K562 (cell line): ENCODE measurements around the gene POLR3C. TPM values are rescaled to one million over a fixed set of nuclear protein-coding genes. Genes with fewer than 3 reads are reported as not detected.

ENCODE experiments used
- BRD9 ChIP-seq: fragments of 450-650 bp; IDR thresholded peaks from 2 replicates; pipeline ENCODE4 v1.6.1; 2018; ENCODE audit warnings: low read depth; ENCODE audit not compliant: partially characterized antibody
- BRF1 ChIP-seq: IDR thresholded peaks from 3 replicates; pipeline ENCODE4 v1.6.1; 2011; ENCODE audit warnings: borderline replicate concordance, mild to moderate bottlenecking; ENCODE audit not compliant: insufficient read length; ENCODE audit errors: extremely low read depth
- CBX1 ChIP-seq: sonication (generic); IDR thresholded peaks from 2 replicates; pipeline ENCODE4 v1.6.1; 2016; ENCODE audit warnings: antibody characterized with exemption, low read depth, mild to moderate bottlenecking
- CHCHD3 ChIP-seq: fragments of 250-450 bp; sonication (Bioruptor Pico); IDR thresholded peaks from 2 replicates; pipeline ENCODE4 v2.1.2; 2022; ENCODE audit warnings: mild to moderate bottlenecking
- FOXP4 ChIP-seq: sonication (generic); formaldehyde crosslinking; IDR thresholded peaks from 2 replicates; pipeline ENCODE4 v1.8.0; 2022; ENCODE audit warnings: mild to moderate bottlenecking, missing genetic modification reagents, borderline replicate concordance
- GATAD2B ChIP-seq: fragments of 450-650 bp; IDR thresholded peaks from 2 replicates; pipeline ENCODE4 v1.6.1; 2017; ENCODE audit warnings: mild to moderate bottlenecking, borderline replicate concordance
- GTF3C2 ChIP-seq: IDR thresholded peaks from 3 replicates; pipeline ENCODE4 v1.6.1; 2011; ENCODE audit warnings: borderline replicate concordance, mild to moderate bottlenecking, moderate library complexity; ENCODE audit not compliant: insufficient read length; ENCODE audit errors: extremely low read depth
- HMG20B ChIP-seq: fragments of 250-450 bp; sonication (Bioruptor Pico); IDR thresholded peaks from 2 replicates; pipeline ENCODE4 v1.5.0; 2021; ENCODE audit warnings: mild to moderate bottlenecking
- HNRNPK ChIP-seq: fragments of 200-400 bp; formaldehyde crosslinking; IDR thresholded peaks from one replicate; pipeline ENCODE4 v1.6.1; 2018; ENCODE audit warnings: mild to moderate bottlenecking, low read depth, low read length; ENCODE audit not compliant: poor library complexity, severe bottlenecking
- PHF21A ChIP-seq: fragments of 450-650 bp; IDR thresholded peaks from 2 replicates; pipeline ENCODE4 v1.6.1; 2017; ENCODE audit warnings: low read depth, borderline replicate concordance
- POLR3A ChIP-seq: IDR thresholded peaks from 2 replicates; pipeline ENCODE4 v1.6.1; 2011; ENCODE audit warnings: borderline replicate concordance, mild to moderate bottlenecking, moderate library complexity; ENCODE audit not compliant: insufficient read length, insufficient read depth; ENCODE audit errors: extremely low read depth
- SAFB ChIP-seq: fragments of 200-400 bp; formaldehyde crosslinking; IDR thresholded peaks from 2 replicates; pipeline ENCODE4 v1.6.1; 2017; ENCODE audit warnings: low read depth, low read length, borderline replicate concordance
- SMAD1 ChIP-seq: fragments of 150-350 bp; IDR thresholded peaks from 2 replicates; pipeline ENCODE4 v1.6.1; 2014; ENCODE audit warnings: low read length, low read depth; ENCODE audit not compliant: partially characterized antibody
- TRIM24 ChIP-seq, 2 experiments: fragments of 450-650 bp; IDR thresholded peaks; 2 replicates each; pipeline ENCODE4 v1.6.1; 2016
- ZFP36 ChIP-seq: fragments of 150-350 bp; IDR thresholded peaks from 2 replicates; pipeline ENCODE4 v1.6.1; 2018; ENCODE audit warnings: low read length, low read depth; ENCODE audit not compliant: partially characterized antibody
- ZNF143 ChIP-seq: sonication (generic); formaldehyde crosslinking; IDR thresholded peaks from 2 replicates; pipeline ENCODE4 v1.9.0; 2022; ENCODE audit warnings: mild to moderate bottlenecking, missing genetic modification reagents
- ZNF561 ChIP-seq: fragments of 450-650 bp; formaldehyde crosslinking; conservative IDR thresholded peaks from 2 replicates; pipeline ENCODE4 v1.4.0; 2020; ENCODE audit warnings: mild to moderate bottlenecking, moderate library complexity
- polyA plus RNA-seq, 8 experiments: library from polyadenylated mRNA; depleted of rRNA in 4 of 8; stranded (reverse) in 5 of 8; unstranded in 3 of 8; fragments of >200 nt; fragmentation: Nextera tagmentation in 2 of 8; fragmentation: Illumina TruSeq in 1 of 8; extraction: Ambion mirVana in 2 of 8; extraction: Trizol in 1 of 8; gene quantifications; 2 replicates each; pipeline versions ENCODE4 v1.2.1 to v1.2.3, GENCODE V29; 2011 to 2014; ENCODE audit warnings: inconsistent platforms in 1 of 8, missing spikeins in 1 of 8
- total RNA-seq, 7 experiments: library from RNA; depleted of rRNA in 6 of 7; stranded (reverse); fragments of >200 nt in 6 of 7; fragmentation: Illumina TruSeq in 2 of 7; extraction: Trizol in 2 of 7; gene quantifications; 2 replicates each; pipeline versions ENCODE4 v1.2.1 to v1.2.3, GENCODE V29; 2011 to 2021; ENCODE audit warnings: low replicate concordance in 1 of 7
- TF ChIP-seq, protein P1 (sequence below): fragments of 450-650 bp; IDR thresholded peaks from 2 replicates; pipeline ENCODE4 v1.6.1; 2018; ENCODE audit not compliant: partially characterized antibody
- TF ChIP-seq, protein P2 (sequence below): sonication (generic); formaldehyde crosslinking; IDR thresholded peaks from 2 replicates; pipeline ENCODE4 v1.9.0; 2022; ENCODE audit warnings: mild to moderate bottlenecking, missing genetic modification reagents

The POLR3C gene
- total and polyA plus RNA-seq, 9 of the 15 experiments (the other 6 are each of a cell fraction or from before 2014, with no cell fraction given), result 19.7 to 64.1 (median 45.2) TPM

DNA sequence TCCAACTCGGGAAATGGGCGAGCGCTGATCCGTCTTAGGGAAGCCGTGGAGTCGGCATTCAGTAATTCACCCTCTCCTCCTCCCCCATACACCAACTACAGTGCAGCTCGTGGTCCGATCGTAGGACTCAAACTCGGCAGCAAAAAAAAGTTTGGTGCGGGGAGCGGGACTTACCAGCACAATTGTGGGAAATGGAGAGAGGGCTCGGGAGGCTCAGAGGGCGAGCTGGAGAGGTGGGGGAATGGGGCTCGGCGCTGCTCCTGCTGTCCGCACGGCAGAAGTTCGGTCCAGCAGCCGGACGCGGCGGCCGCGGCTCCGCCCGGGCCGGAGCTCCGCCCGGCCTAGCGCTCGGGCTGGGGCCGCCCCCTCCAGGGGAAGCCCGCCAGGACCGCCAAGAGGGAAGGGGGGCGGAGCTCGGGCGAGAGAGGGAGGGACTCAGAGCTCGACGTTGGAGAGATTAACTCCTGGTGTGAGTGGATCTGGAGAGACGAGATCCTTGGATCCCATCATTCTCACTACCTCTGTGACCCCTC lies 35.6 kb downstream of the POLR3C start (continued):
- TF ChIP-seq, protein P1, sequence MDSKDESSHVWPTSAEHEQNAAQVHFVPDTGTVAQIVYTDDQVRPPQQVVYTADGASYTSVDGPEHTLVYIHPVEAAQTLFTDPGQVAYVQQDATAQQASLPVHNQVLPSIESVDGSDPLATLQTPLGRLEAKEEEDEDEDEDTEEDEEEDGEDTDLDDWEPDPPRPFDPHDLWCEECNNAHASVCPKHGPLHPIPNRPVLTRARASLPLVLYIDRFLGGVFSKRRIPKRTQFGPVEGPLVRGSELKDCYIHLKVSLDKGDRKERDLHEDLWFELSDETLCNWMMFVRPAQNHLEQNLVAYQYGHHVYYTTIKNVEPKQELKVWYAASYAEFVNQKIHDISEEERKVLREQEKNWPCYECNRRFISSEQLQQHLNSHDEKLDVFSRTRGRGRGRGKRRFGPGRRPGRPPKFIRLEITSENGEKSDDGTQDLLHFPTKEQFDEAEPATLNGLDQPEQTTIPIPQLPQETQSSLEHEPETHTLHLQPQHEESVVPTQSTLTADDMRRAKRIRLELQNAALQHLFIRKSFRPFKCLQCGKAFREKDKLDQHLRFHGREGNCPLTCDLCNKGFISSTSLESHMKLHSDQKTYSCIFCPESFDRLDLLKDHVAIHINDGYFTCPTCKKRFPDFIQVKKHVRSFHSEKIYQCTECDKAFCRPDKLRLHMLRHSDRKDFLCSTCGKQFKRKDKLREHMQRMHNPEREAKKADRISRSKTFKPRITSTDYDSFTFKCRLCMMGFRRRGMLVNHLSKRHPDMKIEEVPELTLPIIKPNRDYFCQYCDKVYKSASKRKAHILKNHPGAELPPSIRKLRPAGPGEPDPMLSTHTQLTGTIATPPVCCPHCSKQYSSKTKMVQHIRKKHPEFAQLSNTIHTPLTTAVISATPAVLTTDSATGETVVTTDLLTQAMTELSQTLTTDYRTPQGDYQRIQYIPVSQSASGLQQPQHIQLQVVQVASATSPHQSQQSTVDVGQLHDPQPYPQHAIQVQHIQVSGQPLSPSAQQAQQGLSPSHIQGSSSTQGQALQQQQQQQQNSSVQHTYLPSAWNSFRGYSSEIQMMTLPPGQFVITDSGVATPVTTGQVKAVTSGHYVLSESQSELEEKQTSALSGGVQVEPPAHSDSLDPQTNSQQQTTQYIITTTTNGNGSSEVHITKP, result no peak
- TF ChIP-seq ZNF143 (CRISPR knock-in tag) (no peak), ZNF561 (no peak), CHCHD3 (no peak), BRF1 (no peak), ZFP36 (no peak), PHF21A (no peak), SAFB (no peak), GATAD2B (no peak), HNRNPK (peak; percentile 43), HMG20B (CRISPR knock-in tag) (no peak), CBX1 (no peak), SMAD1 (no peak), POLR3A (no peak), GTF3C2 (no peak), TRIM24 (IDR thresholded peaks at IDR 0.05) (no peak), BRD9 (no peak), FOXP4 (CRISPR knock-in tag) (no peak)
- TF ChIP-seq, protein P2, sequence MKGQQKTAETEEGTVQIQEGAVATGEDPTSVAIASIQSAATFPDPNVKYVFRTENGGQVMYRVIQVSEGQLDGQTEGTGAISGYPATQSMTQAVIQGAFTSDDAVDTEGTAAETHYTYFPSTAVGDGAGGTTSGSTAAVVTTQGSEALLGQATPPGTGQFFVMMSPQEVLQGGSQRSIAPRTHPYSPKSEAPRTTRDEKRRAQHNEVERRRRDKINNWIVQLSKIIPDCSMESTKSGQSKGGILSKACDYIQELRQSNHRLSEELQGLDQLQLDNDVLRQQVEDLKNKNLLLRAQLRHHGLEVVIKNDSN, result peak; percentile 27; the same call in 1 of the 2 replicates
